Measurements from ENCODE around the gene SSC4D. TPM values are rescaled to one million over a fixed set of nuclear protein-coding genes. Genes with fewer than 3 reads are reported as not detected.

The SSC4D gene
- total and polyA plus RNA-seq, 9 of the 15 experiments (the other 6 are each of a cell fraction or from before 2014, with no cell fraction given): 0.06 to 1.1 (median 0.85) TPM; not detected in 1

DNA sequence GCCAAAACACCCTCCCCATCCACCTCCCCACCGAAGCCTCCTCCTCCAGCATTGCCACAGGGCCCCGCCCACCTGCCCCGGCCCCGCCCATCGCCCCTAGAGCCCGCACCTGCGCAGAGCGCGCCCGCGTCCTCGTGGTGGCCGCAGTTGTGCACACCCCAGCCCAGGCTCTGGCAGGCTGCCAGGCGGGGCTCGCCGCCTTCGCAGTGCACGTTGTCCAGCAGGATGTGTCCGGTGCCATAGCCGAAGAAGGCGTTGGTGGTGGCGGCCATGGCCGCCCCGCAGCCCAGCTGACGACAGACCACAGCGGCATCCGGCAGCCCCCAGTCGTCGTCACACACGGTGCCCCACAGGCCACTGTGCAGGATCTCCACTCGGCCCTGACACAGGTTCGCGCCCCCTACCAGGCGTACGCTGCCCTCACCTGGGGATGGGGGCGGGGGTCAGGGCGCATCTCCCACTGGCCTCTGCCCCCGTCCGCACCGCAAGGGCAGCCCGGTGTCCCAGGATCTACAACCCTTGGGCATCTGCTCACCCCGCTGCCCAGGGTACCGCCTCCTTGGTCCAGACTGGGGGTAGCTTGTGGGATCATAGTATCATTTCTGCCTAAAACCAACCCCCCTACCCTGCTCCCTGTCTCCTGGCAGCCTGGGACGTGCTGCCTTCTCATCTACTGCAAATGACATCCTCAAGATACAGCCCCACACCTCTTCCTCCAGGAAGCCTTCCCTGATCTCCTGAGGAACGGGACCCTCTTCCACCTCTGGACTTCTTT lies 11.9 kb downstream of the SSC4D start (continued):
- TF ChIP-seq, protein P1, sequence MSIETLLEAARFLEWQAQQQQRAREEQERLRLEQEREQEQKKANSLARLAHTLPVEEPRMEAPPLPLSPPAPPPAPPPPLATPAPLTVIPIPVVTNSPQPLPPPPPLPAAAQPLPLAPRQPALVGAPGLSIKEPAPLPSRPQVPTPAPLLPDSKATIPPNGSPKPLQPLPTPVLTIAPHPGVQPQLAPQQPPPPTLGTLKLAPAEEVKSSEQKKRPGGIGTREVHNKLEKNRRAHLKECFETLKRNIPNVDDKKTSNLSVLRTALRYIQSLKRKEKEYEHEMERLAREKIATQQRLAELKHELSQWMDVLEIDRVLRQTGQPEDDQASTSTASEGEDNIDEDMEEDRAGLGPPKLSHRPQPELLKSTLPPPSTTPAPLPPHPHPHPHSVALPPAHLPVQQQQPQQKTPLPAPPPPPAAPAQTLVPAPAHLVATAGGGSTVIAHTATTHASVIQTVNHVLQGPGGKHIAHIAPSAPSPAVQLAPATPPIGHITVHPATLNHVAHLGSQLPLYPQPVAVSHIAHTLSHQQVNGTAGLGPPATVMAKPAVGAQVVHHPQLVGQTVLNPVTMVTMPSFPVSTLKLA (conservative IDR thresholded peaks at IDR 0.05): peak; percentile 95 to 97
- TF ChIP-seq, protein P2, sequence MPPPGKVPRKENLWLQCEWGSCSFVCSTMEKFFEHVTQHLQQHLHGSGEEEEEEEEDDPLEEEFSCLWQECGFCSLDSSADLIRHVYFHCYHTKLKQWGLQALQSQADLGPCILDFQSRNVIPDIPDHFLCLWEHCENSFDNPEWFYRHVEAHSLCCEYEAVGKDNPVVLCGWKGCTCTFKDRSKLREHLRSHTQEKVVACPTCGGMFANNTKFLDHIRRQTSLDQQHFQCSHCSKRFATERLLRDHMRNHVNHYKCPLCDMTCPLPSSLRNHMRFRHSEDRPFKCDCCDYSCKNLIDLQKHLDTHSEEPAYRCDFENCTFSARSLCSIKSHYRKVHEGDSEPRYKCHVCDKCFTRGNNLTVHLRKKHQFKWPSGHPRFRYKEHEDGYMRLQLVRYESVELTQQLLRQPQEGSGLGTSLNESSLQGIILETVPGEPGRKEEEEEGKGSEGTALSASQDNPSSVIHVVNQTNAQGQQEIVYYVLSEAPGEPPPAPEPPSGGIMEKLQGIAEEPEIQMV (tag; conservative IDR thresholded peaks at IDR 0.05; ENCODE audit: low read depth): no peak
- no peak for TF ChIP-seq ZNF324 (CRISPR knock-in tag; IDR thresholded peaks at IDR 0.05)
- TF ChIP-seq, protein P3, sequence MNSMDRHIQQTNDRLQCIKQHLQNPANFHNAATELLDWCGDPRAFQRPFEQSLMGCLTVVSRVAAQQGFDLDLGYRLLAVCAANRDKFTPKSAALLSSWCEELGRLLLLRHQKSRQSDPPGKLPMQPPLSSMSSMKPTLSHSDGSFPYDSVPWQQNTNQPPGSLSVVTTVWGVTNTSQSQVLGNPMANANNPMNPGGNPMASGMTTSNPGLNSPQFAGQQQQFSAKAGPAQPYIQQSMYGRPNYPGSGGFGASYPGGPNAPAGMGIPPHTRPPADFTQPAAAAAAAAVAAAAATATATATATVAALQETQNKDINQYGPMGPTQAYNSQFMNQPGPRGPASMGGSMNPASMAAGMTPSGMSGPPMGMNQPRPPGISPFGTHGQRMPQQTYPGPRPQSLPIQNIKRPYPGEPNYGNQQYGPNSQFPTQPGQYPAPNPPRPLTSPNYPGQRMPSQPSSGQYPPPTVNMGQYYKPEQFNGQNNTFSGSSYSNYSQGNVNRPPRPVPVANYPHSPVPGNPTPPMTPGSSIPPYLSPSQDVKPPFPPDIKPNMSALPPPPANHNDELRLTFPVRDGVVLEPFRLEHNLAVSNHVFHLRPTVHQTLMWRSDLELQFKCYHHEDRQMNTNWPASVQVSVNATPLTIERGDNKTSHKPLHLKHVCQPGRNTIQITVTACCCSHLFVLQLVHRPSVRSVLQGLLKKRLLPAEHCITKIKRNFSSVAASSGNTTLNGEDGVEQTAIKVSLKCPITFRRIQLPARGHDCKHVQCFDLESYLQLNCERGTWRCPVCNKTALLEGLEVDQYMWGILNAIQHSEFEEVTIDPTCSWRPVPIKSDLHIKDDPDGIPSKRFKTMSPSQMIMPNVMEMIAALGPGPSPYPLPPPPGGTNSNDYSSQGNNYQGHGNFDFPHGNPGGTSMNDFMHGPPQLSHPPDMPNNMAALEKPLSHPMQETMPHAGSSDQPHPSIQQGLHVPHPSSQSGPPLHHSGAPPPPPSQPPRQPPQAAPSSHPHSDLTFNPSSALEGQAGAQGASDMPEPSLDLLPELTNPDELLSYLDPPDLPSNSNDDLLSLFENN (IDR thresholded peaks at IDR 0.05; ENCODE audit: low read depth in 2 of 2, low read length in 2 of 2): no peak
- TF ChIP-seq JUND (IDR thresholded peaks at IDR 0.05; ENCODE audit: borderline replicate concordance, low read depth, low read length): no peak
- TF ChIP-seq JUND (tag; IDR thresholded peaks at IDR 0.05; ENCODE audit: borderline replicate concordance, low read depth, low read length): no peak; the same call in 2 of the 3 replicates
- TF ChIP-seq, protein P4, sequence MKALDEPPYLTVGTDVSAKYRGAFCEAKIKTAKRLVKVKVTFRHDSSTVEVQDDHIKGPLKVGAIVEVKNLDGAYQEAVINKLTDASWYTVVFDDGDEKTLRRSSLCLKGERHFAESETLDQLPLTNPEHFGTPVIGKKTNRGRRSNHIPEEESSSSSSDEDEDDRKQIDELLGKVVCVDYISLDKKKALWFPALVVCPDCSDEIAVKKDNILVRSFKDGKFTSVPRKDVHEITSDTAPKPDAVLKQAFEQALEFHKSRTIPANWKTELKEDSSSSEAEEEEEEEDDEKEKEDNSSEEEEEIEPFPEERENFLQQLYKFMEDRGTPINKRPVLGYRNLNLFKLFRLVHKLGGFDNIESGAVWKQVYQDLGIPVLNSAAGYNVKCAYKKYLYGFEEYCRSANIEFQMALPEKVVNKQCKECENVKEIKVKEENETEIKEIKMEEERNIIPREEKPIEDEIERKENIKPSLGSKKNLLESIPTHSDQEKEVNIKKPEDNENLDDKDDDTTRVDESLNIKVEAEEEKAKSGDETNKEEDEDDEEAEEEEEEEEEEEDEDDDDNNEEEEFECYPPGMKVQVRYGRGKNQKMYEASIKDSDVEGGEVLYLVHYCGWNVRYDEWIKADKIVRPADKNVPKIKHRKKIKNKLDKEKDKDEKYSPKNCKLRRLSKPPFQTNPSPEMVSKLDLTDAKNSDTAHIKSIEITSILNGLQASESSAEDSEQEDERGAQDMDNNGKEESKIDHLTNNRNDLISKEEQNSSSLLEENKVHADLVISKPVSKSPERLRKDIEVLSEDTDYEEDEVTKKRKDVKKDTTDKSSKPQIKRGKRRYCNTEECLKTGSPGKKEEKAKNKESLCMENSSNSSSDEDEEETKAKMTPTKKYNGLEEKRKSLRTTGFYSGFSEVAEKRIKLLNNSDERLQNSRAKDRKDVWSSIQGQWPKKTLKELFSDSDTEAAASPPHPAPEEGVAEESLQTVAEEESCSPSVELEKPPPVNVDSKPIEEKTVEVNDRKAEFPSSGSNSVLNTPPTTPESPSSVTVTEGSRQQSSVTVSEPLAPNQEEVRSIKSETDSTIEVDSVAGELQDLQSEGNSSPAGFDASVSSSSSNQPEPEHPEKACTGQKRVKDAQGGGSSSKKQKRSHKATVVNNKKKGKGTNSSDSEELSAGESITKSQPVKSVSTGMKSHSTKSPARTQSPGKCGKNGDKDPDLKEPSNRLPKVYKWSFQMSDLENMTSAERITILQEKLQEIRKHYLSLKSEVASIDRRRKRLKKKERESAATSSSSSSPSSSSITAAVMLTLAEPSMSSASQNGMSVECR (CRISPR knock-in tag; IDR thresholded peaks at IDR 0.05): peak; percentile 96
- TF ChIP-seq ZNF217 (CRISPR knock-in tag; IDR thresholded peaks at IDR 0.05): no peak
- TF ChIP-seq, protein P5, sequence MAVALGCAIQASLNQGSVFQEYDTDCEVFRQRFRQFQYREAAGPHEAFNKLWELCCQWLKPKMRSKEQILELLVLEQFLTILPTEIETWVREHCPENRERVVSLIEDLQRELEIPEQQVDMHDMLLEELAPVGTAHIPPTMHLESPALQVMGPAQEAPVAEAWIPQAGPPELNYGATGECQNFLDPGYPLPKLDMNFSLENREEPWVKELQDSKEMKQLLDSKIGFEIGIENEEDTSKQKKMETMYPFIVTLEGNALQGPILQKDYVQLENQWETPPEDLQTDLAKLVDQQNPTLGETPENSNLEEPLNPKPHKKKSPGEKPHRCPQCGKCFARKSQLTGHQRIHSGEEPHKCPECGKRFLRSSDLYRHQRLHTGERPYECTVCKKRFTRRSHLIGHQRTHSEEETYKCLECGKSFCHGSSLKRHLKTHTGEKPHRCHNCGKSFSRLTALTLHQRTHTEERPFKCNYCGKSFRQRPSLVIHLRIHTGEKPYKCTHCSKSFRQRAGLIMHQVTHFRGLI (CRISPR knock-in tag; IDR thresholded peaks at IDR 0.05): no peak
- no peak for TF ChIP-seq SMARCB1 (IDR thresholded peaks at IDR 0.05; ENCODE audit: insufficient read length, low read depth)
- TF ChIP-seq SP1 (CRISPR knock-in tag; IDR thresholded peaks at IDR 0.05): peak; percentile 37; the same call in 1 of the 2 replicates
- TF ChIP-seq ZBTB17 (CRISPR knock-in tag; IDR thresholded peaks at IDR 0.05): peak; percentile 81
- TF ChIP-seq NCOR1 (IDR thresholded peaks at IDR 0.05): no peak; the same call in 1 of the 2 replicates

Measured in K562 (cell line).